ENCODE data around the gene MAPK8. TPM values are rescaled to one million over a fixed set of nuclear protein-coding genes. Genes with fewer than 3 reads are reported as not detected.

The MAPK8 gene
- total RNA-seq, 1 experiment from 2014 or later: 83.3 TPM

DNA sequence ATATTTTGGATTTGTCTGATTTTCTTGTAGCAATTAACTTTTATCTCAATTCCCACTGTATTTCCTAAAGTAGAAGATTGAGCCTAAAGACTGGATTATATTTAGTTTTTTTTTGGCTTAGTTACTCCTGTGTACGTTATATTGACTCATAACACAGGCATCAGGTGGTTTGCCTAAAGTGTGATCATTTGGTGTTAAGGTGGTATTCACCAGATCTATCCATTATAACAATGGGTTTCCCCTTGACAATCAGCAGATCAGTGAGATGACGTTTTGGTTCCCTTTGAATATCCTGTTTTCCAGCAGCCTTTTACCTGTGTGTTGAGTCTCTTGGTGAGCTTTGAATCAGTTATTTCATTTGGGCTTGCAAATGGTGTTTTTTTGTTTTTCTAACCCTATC lies 18.1 kb downstream of the MAPK8 start:
- intact Hi-C loops (cut with micrococcal nuclease; ENCODE audit: unreplicated experiment): no loop called here
- no peak for DNase-seq
- BruUV-seq (replicated peaks): no TSS peak
- ChIA-PET POLR2A (no interaction called here), CTCF (no interaction called here)
- TF ChIP-seq, protein P1, sequence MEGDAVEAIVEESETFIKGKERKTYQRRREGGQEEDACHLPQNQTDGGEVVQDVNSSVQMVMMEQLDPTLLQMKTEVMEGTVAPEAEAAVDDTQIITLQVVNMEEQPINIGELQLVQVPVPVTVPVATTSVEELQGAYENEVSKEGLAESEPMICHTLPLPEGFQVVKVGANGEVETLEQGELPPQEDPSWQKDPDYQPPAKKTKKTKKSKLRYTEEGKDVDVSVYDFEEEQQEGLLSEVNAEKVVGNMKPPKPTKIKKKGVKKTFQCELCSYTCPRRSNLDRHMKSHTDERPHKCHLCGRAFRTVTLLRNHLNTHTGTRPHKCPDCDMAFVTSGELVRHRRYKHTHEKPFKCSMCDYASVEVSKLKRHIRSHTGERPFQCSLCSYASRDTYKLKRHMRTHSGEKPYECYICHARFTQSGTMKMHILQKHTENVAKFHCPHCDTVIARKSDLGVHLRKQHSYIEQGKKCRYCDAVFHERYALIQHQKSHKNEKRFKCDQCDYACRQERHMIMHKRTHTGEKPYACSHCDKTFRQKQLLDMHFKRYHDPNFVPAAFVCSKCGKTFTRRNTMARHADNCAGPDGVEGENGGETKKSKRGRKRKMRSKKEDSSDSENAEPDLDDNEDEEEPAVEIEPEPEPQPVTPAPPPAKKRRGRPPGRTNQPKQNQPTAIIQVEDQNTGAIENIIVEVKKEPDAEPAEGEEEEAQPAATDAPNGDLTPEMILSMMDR (IDR thresholded peaks at IDR 0.05; ENCODE audit: insufficient read depth in 1 of 2, low read depth in 1 of 2, low read length in 1 of 2, severe bottlenecking in 1 of 2, unreplicated experiment in 1 of 2): no peak
- H3K36me3 ChIP-seq (ENCODE audit: control insufficient read depth, insufficient read depth, low read length): no peaks in the 10 kb centered on the region
- no peaks in the 10 kb centered on the region for H3K9me3 ChIP-seq
- no peaks in the 10 kb centered on the region; the same call in 1 of the 2 replicates for H3K4me1 ChIP-seq
- no peaks in the 10 kb centered on the region for H3K27me3 Mint-ChIP-seq (ENCODE audit: insufficient read depth, unreplicated experiment)
- no peak overlapping the region for H3K27ac Mint-ChIP-seq (ENCODE audit: unreplicated experiment)
- H3K36me3 Mint-ChIP-seq (ENCODE audit: insufficient read depth, unreplicated experiment): no peaks in the 10 kb centered on the region
- H3K4me3 ChIP-seq (ENCODE audit: low read depth, low read length): no peak overlapping the region
- H3K4me3 Mint-ChIP-seq (ENCODE audit: unreplicated experiment): no peak overlapping the region
- no peaks in the 10 kb centered on the region for H3K9me3 Mint-ChIP-seq (ENCODE audit: unreplicated experiment)
- no peaks in the 10 kb centered on the region for H3K4me1 Mint-ChIP-seq (ENCODE audit: low read depth, unreplicated experiment)
- H3K27me3 ChIP-seq (replicated peaks; ENCODE audit: control insufficient read depth, insufficient read depth, low read length): no peaks in the 10 kb centered on the region

GRCh38 chr10:48330269-48330668 lies 23.8 kb downstream of the MAPK8 start:
- Histone ChIP-seq H3K27me3 (replicated peaks; ENCODE audit: control insufficient read depth, insufficient read depth, low read length) (no peaks in the 10 kb centered on the region), H3K4me1 (peaks cover 13% of the 10 kb centered on the region), H3K36me3 (ENCODE audit: control insufficient read depth, insufficient read depth, low read length) (no peaks in the 10 kb centered on the region), H3K4me3 (ENCODE audit: low read depth, low read length) (no peak overlapping the region), H3K9me3 (no peaks in the 10 kb centered on the region)
- DNase-seq: no peak
- Mint-ChIP-seq H3K4me3 (ENCODE audit: unreplicated experiment) (no peak overlapping the region), H3K27ac (ENCODE audit: unreplicated experiment) (no peak overlapping the region), H3K27me3 (ENCODE audit: insufficient read depth, unreplicated experiment) (no peaks in the 10 kb centered on the region), H3K9me3 (ENCODE audit: unreplicated experiment) (no peaks in the 10 kb centered on the region), H3K4me1 (ENCODE audit: low read depth, unreplicated experiment) (peaks cover 17% of the 10 kb centered on the region), H3K36me3 (ENCODE audit: insufficient read depth, unreplicated experiment) (no peaks in the 10 kb centered on the region)
- ChIA-PET POLR2A (no interaction called here), CTCF (no interaction called here)
- TF ChIP-seq, protein P1 (IDR thresholded peaks at IDR 0.05; ENCODE audit: insufficient read depth in 1 of 2, low read depth in 1 of 2, low read length in 1 of 2, severe bottlenecking in 1 of 2, unreplicated experiment in 1 of 2): no peak
- intact Hi-C loops (cut with micrococcal nuclease; ENCODE audit: unreplicated experiment): loop anchor here (5.0 kb wide), 1 partner anchor 113 kb away; no protein-coding TSS in a partner anchor
- no TSS peak for BruUV-seq (replicated peaks)

GRCh38 chr10:48331436-48331835 lies 25.0 kb downstream of the MAPK8 start:
- Mint-ChIP-seq H3K4me1 (ENCODE audit: low read depth, unreplicated experiment) (peaks cover 17% of the 10 kb centered on the region), H3K27ac (ENCODE audit: unreplicated experiment) (no peak overlapping the region), H3K4me3 (ENCODE audit: unreplicated experiment) (no peak overlapping the region), H3K36me3 (ENCODE audit: insufficient read depth, unreplicated experiment) (no peaks in the 10 kb centered on the region), H3K9me3 (ENCODE audit: unreplicated experiment) (no peaks in the 10 kb centered on the region), H3K27me3 (ENCODE audit: insufficient read depth, unreplicated experiment) (no peaks in the 10 kb centered on the region)
- no peak for DNase-seq
- H3K36me3 ChIP-seq (ENCODE audit: control insufficient read depth, insufficient read depth, low read length): no peaks in the 10 kb centered on the region
- H3K4me1 ChIP-seq: peaks cover 13% of the 10 kb centered on the region
- CTCF ChIA-PET: interaction anchor here (1.0 kb wide), 1 partner anchor 24 kb away, joined by 3 read pairs; no protein-coding TSS in a partner anchor
- TF ChIP-seq, protein P1 (IDR thresholded peaks at IDR 0.05; ENCODE audit: insufficient read depth in 1 of 2, low read depth in 1 of 2, low read length in 1 of 2, severe bottlenecking in 1 of 2, unreplicated experiment in 1 of 2): no peak
- no peaks in the 10 kb centered on the region for H3K9me3 ChIP-seq
- POLR2A ChIA-PET: no interaction called here
- no peak overlapping the region for H3K4me3 ChIP-seq (ENCODE audit: low read depth, low read length)
- BruUV-seq (replicated peaks): no TSS peak
- H3K27me3 ChIP-seq (replicated peaks; ENCODE audit: control insufficient read depth, insufficient read depth, low read length): no peaks in the 10 kb centered on the region
- intact Hi-C loops (cut with micrococcal nuclease; ENCODE audit: unreplicated experiment): loop anchor here (5.0 kb wide), 1 partner anchor 114 kb away; no protein-coding TSS in a partner anchor
